Calu3 (cell line): Measurements from ENCODE around the gene PRKAR2B. TPM values are rescaled to one million over a fixed set of nuclear protein-coding genes. Genes with fewer than 3 reads are reported as not detected.
"Not testable (repeated sequence)": the region's sequence is repeated elsewhere in the genome, so short reads cannot be mapped to it uniquely, and the experiment has no call there.

ENCODE experiments used
- BruUV-seq: library from RNA; stranded (reverse); fragments of 400-500 nt; replicated peaks from 2 replicates; lab custom pipeline; 2021; lab: Mats Ljungman, UMichigan
- CTCF ChIA-PET: fragments of 300-600 bp; sonication (Branson Sonifier 250); formaldehyde crosslinking; loops from one replicate; lab custom pipeline; 2022; ENCODE audit warnings: antibody characterized with exemption; lab: Charles Lee
- DNase-seq: peaks from one replicate; pipeline ENCODE4 v3.0.0; 2022
- H3K27ac Mint-ChIP-seq: one replicate; pipeline ENCODE4 v1.8.0; 2022; ENCODE audit warnings: mixed read lengths; ENCODE audit not compliant: unreplicated experiment
- H3K27me3 Mint-ChIP-seq: one replicate; pipeline ENCODE4 v1.8.0; 2022; ENCODE audit warnings: mixed read lengths; ENCODE audit not compliant: unreplicated experiment
- H3K36me3 Mint-ChIP-seq: one replicate; pipeline ENCODE4 v1.8.0; 2022; ENCODE audit warnings: mild to moderate bottlenecking, moderate library complexity, mixed read lengths; ENCODE audit not compliant: insufficient read depth, unreplicated experiment
- H3K4me1 Mint-ChIP-seq: one replicate; pipeline ENCODE4 v1.8.0; 2022; ENCODE audit warnings: mild to moderate bottlenecking, low read depth, mixed read lengths; ENCODE audit not compliant: unreplicated experiment
- H3K4me3 Mint-ChIP-seq: one replicate; pipeline ENCODE4 v1.8.0; 2022; ENCODE audit warnings: mild to moderate bottlenecking, low read depth, moderate library complexity, mixed read lengths; ENCODE audit not compliant: unreplicated experiment
- H3K9me3 Mint-ChIP-seq: one replicate; pipeline ENCODE4 v1.8.0; 2022; ENCODE audit warnings: low read depth, mixed read lengths; ENCODE audit not compliant: unreplicated experiment
- CTCF ChIP-seq: fragments of 200-600 bp; IDR thresholded peaks from one replicate; pipeline ENCODE4 v1.8.0; 2022; ENCODE audit warnings: antibody characterized with exemption; ENCODE audit not compliant: unreplicated experiment
- intact Hi-C: fragments of 100-400 bp; cut with micrococcal nuclease; formaldehyde crosslinking; loops from one replicate; pipeline ENCODE4 v1.10.0; 2022; ENCODE audit not compliant: unreplicated experiment
- total RNA-seq: library from RNA; stranded (reverse); gene quantifications from 2 replicates; pipeline ENCODE4 v1.2.3, GENCODE V29; 2022

The PRKAR2B gene
- total RNA-seq, 1 experiment from 2014 or later = 3.1 TPM

- H3K27me3 Mint-ChIP-seq = peaks cover 10% of the 10 kb centered on the region
Observed at GRCh38 chr7:107133396-107133795, 88.9 kb downstream of the PRKAR2B start.

GRCh38 chr7:107138696-107139420 is 94.4 kb downstream of the PRKAR2B start:
- no peaks in the 10 kb centered on the region for H3K4me1 Mint-ChIP-seq
- CTCF ChIA-PET = no interaction called here
- DNase-seq = no peak
- H3K36me3 Mint-ChIP-seq = no peaks in the 10 kb centered on the region
- no peak overlapping the region for H3K4me3 Mint-ChIP-seq
- intact Hi-C loops = loop anchor here (10.0 kb wide), 1 partner anchor 64 kb away; no protein-coding TSS in a partner anchor
- H3K27ac Mint-ChIP-seq = no peak overlapping the region
- TF ChIP-seq CTCF = no peak
- no peaks in the 10 kb centered on the region for H3K9me3 Mint-ChIP-seq
- peaks cover 23% of the 10 kb centered on the region for H3K27me3 Mint-ChIP-seq
- no TSS peak for BruUV-seq

More at GRCh38 chr7:107133396-107133795, 88.9 kb downstream of the PRKAR2B start:
- H3K4me3 Mint-ChIP-seq = no peak overlapping the region
- no peaks in the 10 kb centered on the region for H3K4me1 Mint-ChIP-seq
- intact Hi-C loops = loop anchor here (10.0 kb wide), 1 partner anchor 59 kb away; no protein-coding TSS in a partner anchor
- BruUV-seq = no TSS peak
- H3K27ac Mint-ChIP-seq = no peak overlapping the region
- H3K36me3 Mint-ChIP-seq = no peaks in the 10 kb centered on the region
- TF ChIP-seq CTCF = no peak
- CTCF ChIA-PET = no interaction called here
- DNase-seq = no peak
- no peaks in the 10 kb centered on the region for H3K9me3 Mint-ChIP-seq

- H3K27me3 Mint-ChIP-seq, H3K36me3 Mint-ChIP-seq, BruUV-seq, H3K27ac Mint-ChIP-seq, H3K9me3 Mint-ChIP-seq, H3K4me1 Mint-ChIP-seq, DNase-seq, H3K4me3 Mint-ChIP-seq, CTCF ChIA-PET: not testable (repeated sequence)
- intact Hi-C loops = loop anchor here (10.0 kb wide), 1 partner anchor 99 kb away; the partner anchor contains the start of gene PRKAR2B
Observed at GRCh38 chr7:107143875-107144274, 99.4 kb downstream of the PRKAR2B start.

GRCh38 chr7:107145067-107145838 is 100.7 kb downstream of the PRKAR2B start:
- Mint-ChIP-seq H3K4me1 (no peaks in the 10 kb centered on the region), H3K27me3 (no peaks in the 10 kb centered on the region), H3K27ac (no peak overlapping the region), H3K36me3 (no peaks in the 10 kb centered on the region), H3K9me3 (no peaks in the 10 kb centered on the region), H3K4me3 (no peak overlapping the region)
- no peak for DNase-seq
- no TSS peak for BruUV-seq
- intact Hi-C loops = loop anchor here (10.0 kb wide), 1 partner anchor 100 kb away; the partner anchor contains the start of gene PRKAR2B
- no peak for TF ChIP-seq CTCF
- CTCF ChIA-PET = no interaction called here
